CD4-positive, alpha-beta T cell treated with Interleukin-10 for 1 hour (primary cell): ENCODE results near the gene CLMN.

Experiments
- DNase-seq: peaks from one replicate; pipeline ENCODE4 v3.0.0-alpha.2; 2020

CLMN gene

GRCh38 chr14:95318399-95319311 lies 1.1 kb downstream of the CLMN start:
- no peak for DNase-seq

GRCh38 chr14:95317817-95318343 lies 1.8 kb downstream of the CLMN start:
- DNase-seq, result no peak

DNA sequence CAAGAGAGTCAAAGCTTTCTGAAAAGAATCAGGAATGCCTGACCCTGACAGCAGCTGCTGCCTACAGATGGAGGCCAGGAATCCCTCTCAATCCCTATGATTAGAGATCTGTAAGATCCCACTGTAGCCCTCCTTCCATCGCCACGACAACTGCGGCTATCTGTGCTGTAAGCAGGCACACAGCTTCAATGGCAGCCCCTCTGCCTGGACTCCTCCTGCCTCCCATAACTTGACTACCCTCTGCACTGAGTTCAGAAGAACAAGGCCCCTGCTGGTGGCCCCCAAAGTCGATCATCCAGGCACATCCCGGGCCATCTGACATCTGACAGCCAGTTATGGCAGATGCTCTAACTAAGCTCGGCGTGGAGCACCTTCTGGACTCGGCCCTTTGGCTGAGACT lies 2.9 kb downstream of the CLMN start:
- no peak for DNase-seq

DNA sequence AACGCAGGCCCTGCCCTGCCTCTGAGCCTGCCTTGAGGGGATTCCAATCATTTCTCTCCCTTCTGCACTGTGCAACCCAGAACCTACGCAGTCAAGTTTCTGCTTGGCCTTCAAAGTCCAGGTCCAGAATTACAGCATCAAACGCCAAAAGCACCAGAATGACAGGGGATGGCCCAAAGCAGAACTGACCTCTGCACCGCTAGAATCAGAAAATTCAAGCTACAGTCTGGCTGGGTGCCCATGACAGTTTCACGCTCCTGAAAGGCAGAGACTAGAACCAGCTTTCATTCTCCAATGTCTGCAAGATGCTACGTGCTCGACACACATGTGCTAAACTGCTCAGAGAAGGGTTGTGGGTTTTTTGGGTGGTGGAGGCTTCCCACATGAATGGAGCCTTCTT lies 4.1 kb downstream of the CLMN start:
- no peak for DNase-seq

DNA sequence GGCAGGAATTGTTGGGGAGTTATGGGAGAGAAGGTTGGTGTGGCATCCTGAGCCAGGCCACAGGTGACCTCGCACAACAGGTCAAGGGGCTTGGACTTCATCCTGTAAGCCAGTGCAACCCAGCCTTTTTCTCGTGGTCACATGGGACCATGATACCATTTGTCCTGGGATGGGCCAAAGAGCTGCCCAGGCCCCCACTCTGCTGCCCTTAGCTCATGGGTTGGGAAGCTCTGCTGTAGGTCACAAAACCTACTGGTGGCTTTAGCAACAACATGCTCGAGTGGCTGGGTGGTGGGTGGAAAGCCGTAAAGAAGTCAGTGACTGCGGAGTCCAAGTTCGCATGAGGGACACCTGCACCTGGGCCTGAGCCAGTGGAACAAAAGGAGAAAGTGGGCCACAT lies 4.6 kb downstream of the CLMN start:
- no peak for DNase-seq

GRCh38 chr14:95314609-95315008 lies 5.1 kb downstream of the CLMN start:
- no peak for DNase-seq

DNA sequence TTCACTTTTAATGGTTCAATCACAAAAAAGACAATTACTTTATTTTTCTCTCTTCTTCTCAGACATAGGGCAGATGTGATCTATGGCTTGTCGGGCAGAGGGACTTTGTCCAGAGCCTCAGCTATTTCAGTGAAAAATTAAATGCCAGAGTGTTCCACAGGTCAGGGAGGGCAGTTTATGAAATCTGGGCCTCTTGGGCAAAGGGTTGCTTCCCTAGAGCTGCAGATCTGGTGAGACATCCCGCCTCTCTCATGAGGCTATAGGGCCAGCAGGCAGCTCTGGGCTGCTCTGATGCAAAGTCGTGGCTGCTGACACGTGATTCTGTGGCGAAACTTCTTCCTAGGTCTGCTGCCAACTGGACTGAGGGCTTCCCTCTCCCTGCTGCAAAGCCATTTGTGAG lies 6.0 kb downstream of the CLMN start:
- DNase-seq, result no peak

DNA sequence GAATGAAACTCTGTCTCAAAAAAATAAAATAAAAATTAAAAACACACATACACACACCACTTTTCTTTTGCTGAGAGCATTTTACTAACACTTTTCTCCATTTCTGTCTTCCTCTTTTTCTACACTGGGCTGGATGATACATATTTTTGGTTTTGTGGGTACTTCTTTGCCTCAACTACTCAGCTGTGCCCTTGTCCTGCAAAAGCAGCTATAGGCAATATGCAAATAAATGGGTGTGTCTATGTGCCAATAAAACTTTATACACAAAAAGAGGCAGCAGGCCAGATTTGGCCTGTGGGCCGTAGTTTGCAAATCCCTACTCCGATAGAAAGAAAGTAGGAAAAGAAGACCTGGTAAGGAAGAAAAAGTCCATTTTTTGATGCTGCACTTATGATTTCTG lies 6.5 kb downstream of the CLMN start:
- DNase-seq, result no peak

- DNase-seq, result no peak
These were observed 7.4 kb downstream of the CLMN start for GRCh38 chr14:95312311-95312710.

- DNase-seq, result no peak
These were observed 8.0 kb downstream of the CLMN start for GRCh38 chr14:95311752-95312151.

GRCh38 chr14:95310635-95311380 lies 8.9 kb downstream of the CLMN start:
- DNase-seq, result no peak

DNA sequence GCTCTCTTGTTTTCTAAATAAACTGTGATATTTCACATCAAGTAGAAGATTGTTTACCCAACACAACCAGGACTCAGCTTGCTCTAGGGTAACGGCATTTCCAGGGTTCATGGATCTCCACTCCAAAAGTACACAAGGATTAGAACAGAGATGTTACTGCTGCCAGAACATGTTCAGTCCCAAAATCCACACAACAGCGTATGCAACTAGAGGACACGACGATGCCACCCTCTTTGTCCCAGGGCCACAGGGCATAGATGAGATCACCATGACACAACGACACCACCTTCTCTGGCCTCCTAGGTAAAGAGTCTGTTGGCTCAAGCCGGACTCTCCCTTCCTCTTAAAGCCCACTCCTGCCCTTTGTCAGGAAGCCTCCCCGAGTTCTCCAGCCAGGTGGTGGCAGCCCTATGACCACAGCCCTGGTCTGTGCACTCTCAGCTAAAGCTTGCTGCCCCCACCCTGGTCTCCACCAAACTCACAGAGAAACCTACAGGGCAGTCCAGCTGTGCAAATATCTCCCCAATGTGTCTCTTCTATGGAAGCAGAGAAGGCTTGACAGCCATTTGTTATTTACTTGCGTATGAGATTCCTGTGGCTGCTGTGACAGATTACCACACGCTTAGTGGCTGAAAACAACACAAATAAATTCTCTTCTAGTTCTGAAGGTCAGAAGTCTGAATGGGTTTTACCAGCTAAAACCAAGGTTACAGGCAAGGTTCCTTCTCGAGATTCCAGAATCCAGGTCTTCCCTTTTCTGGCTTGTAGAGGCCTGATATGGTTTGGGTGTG lies 10.3 kb downstream of the CLMN start:
- no peak for DNase-seq

DNA sequence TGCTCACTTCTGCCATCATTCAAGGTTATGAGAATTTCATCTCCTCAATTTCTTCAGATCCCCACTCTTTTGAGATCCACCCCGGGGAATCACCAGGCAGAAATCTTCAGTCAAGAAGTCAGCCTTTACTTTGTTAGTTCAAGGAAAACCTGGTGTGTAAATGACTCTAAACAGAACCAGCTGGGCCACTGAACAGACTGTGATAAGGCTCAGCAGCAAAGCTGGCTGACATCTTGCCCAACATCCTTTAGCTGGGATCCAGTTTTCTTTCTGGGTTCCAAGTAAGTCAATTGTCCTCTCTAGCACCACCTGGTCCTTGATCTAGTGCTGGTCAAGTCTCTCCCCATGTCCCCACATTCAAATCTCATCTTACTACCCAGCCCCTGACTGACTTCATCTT lies 11.6 kb downstream of the CLMN start:
- DNase-seq, result no peak

GRCh38 chr14:95307402-95308041 lies 12.2 kb downstream of the CLMN start:
- no peak for DNase-seq

DNA sequence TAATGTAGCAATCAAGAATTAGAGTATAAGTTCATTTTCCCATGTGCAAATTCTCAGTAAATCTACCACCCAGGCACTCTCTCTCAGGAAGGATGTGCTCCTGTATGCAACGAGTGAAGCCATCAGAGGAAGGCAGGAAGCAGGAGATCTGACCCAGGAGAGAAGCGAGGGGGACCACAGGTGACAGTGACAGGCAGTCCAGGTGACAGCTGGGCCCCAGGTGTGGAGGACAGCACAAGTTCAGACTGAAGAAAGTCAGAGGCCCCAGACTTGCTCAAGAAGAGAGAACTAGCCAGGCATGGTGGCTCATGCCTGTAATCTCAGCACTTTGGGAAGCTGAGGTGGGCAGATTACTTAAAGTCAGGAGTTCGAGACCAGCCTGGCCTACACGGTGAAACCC lies 13.8 kb downstream of the CLMN start:
- no peak for DNase-seq

- no peak for DNase-seq
These were observed 14.6 kb downstream of the CLMN start for GRCh38 chr14:95305145-95305544.

GRCh38 chr14:95304342-95304741 lies 15.4 kb downstream of the CLMN start:
- no peak for DNase-seq

GRCh38 chr14:95303552-95303951 lies 16.2 kb downstream of the CLMN start:
- no peak for DNase-seq

DNA sequence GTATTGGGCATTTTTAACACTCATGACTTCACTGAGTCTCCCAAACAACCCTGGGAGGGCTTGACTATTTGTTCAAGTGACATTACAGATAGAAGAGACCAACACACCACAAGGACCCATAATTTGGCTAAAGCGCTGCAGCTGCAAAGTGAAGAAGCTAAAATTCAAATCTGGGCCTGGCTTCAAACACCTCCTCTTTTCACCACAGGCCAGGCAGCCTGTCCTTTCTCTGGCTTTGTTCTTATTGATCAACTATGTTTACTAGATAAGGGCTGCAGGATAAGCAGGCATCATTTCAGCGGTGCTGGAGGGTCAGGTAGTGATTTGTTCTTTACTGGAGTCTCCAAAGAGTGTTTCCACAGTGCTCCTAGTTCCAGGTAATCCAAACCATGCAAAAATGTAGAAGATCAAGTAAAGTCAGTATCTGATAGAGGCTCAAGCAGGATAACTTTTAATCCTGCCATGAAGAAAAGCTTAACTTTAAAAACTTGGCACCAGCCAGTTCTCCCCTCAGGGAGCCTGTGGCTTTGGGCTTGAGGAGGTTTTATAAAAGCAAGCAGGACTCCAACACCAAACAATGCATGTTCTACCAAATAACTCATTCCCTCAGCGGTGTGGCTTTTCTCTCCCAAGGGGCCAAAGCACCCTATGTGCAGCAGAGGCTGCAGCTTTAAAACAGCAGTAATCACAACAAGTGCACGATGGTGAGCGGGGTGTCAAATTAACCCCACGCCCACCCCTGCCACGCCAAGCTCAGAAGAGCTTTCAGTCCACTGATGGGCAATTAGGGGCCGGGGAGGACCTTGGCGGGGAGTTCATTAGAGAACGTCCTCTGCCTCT lies 16.8 kb downstream of the CLMN start:
- no peak for DNase-seq

- no peak for DNase-seq
These were observed 18.1 kb downstream of the CLMN start for GRCh38 chr14:95301527-95302187.
